ENCODE results near the gene SLC49A4.

Gene SLC49A4

GRCh38 chr3:122908251-122908650 lies 113.4 kb downstream of the SLC49A4 start:
- no peak for DNase-seq (ENCODE audit: low read depth in 3 of 3)

DNA sequence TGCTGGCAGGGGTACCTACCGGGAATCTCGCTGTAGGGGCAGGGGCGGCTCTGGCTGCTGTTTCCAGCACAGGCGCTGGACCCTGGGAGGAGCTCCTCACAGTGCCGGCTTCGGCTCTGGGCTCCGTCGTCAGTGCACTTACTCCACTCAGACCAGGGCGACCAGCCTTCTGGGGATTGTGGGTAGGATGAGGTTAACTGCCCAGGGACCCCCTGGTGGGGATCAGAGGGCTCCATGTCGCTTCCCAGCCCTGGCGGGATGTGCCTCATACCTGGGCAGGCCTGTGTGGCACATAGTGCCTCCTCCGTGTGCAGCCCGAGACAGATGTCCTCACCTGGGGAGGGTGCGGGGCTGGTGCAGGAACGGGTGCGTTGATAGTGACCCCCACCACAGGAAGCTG lies 117.0 kb downstream of the SLC49A4 start:
- DNase-seq (ENCODE audit: low read depth in 3 of 3), result no peak

DNA sequence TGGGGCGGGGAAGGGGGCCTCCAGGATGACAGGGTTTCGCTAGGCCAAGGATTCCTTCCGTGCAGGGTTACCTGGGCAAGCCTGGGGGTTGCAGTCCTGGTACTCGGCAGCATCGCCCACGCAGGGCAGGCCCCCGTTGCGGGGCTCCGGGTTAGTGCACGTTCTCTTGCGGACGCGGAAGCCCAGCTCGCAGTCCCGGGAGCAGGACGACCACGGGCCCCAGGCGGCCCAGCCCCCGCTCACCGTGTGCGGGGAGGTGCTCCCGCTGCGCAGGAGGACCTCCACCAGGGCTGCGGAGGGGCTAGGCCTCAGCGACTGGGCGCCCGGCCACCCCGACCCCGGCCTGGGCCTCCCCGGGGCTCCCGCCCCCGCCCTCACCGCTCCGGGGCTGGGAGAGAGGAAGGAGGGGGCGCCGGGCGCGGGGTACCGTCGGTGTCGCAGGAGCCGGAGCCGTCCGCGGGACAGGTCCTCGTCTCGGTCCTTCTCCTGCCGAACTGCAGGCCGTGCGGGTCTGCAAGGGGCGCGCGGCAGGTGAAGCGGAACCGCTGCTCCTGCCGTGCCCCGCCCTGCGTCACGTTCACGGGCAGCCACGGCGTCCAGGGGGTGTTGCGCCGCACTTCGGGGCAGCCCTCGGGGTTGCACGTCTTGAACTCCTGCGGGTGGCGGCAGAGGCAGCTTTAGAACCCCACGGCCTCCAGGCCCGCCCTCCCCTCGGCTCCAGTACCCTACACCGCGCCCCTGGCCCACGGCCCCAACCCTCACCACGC lies 118.1 kb downstream of the SLC49A4 start:
- DNase-seq (ENCODE audit: low read depth in 3 of 3), result no peak

- no peak for DNase-seq (ENCODE audit: low read depth in 3 of 3)
These were observed 118.8 kb downstream of the SLC49A4 start for GRCh38 chr3:122913539-122914100.

- DNase-seq (ENCODE audit: low read depth in 3 of 3), result no peak
These were observed 120.6 kb downstream of the SLC49A4 start for GRCh38 chr3:122915300-122916055.

DNA sequence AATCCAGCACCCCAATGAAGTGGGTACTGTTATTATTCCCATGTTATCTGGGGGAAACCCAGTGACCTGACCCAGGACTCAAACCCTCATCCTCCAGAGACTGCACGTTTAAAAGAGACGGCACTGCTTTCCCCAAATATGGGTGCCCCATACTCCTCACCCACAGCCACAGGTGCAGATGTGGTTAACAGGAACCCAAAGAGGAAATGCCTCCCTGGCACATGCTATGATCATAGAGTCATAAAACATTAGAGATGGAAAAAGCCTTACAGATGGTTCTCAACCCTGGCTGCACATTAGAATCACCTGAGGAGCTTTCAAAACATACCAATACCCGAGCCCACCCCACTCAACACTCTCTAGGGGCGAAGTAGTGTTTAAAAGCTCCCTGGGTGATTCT lies 121.2 kb downstream of the SLC49A4 start:
- DNase-seq (ENCODE audit: low read depth in 3 of 3), result no peak

GRCh38 chr3:122916580-122916979 lies 121.7 kb downstream of the SLC49A4 start:
- DNase-seq (ENCODE audit: low read depth in 3 of 3), result no peak

DNA sequence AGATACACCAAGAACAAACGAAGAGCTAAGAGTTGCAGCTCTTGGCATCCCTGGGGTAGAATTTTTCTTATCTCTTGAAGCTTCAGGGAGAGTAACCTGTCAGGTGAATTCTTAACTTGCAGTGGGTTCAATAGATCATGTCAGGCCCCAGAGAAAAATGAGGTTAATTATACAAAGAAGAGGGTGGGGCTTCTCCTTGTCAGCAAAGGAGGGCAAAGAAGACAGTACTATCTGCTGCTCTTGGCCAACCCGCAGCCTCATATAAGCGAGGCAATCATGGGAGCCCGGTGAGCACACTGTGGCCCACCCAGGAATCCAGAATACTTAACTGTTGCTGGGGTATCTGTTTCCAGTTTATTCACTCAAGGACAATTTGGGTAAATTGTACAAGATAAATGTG lies 122.5 kb downstream of the SLC49A4 start:
- DNase-seq (ENCODE audit: low read depth in 3 of 3), result no peak

DNA sequence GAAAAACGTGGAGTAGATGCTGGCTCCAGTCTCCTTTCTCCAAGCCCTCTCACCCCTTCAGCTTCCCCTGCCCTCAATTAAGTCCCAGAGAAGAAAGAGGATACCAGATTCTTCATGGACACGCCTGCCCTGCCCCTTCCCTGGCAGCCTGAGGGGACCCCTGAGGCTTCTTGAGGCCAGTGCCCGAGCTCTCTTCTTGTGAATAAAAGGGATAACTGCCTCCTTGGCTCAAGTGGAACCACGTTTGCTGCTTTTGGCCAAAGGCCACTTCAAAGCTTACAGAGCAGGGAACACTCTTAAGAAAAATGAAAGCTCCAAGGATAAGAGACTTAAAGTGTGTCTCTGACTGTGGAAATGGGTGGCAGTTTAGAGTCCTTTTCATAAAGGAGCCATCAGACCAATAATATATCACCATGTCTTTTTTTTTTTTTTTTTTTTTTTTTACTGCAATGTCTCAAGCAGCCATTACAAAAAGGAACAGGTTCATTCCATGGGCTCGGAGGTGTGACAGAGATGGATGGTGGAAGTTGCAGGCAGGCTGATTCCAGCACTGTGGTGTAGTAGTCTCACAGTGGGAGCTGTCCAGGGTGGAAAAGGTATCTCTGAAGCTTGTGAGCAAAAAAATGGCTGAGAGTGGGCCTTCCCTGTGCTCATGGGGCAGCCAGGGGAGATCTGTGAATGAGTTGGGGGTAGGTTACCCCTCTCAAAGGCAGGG lies 123.9 kb downstream of the SLC49A4 start:
- DNase-seq (ENCODE audit: low read depth in 3 of 3), result no peak

GRCh38 chr3:122919291-122919610 lies 124.4 kb downstream of the SLC49A4 start:
- DNase-seq (ENCODE audit: low read depth in 3 of 3), result no peak

DNA sequence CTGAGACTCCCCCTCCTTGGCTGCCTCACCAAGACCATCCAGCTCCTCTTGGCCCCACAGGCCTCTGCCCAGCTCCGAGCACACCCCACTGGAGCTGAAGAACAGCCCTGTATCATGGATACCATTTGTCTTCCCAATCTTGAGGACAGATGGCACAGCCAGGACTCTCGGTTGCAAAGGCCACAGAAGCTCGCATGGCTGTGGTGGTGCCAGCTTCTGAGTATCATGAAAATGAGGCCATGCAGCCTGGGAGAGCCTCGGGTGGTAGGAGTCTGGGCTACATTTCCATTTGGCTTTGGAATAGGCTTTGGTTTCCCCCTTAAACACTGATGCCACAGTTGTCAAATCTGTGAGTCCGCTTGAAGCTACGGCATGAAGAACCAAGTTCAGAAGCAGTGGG lies 126.1 kb downstream of the SLC49A4 start:
- DNase-seq (ENCODE audit: low read depth in 3 of 3), result no peak

DNA sequence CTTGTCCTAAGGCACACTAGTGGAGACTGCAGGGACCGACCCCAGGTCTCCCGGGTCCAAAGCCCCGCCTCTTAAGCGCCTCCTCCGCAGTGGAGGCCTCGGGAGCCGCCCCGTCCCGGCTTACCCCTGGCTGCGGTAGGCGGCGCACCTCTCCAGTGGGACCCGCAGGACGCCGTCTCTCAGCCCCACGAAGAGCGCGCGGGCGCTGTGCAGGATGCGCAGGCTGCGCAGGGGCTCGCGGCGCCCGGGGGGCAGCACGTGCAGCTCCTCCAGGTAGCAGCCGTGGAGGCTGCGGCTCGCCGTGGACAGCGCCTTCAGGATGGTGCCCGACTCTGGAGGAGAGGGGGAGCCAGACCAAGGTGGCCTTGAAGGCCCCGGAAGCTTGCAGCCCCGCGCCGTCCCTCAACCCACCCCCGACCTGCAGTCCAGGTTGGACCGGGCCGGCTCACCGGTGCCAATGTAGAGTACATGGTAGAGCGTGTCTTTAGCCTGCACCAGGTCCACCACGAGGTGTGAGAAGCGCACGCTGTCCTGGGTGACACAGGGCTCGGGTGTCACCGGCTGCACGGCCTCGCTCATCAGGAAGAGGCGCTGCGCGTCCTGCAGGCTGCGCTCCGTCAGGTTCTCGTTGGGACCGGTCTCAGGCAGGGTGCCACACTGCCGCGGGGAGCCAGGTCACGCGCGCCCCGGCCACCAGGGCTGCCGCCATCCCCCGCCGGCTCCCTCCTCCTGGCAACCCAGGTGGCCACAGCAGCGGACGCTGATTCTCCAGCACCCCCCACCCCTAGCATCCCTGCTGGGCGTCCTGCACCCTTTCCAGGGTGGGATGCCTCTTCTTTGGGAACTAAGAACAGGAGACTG lies 127.2 kb downstream of the SLC49A4 start:
- peak in 1 of 3 experiments; percentile 42 for DNase-seq (ENCODE audit: low read depth in 3 of 3)

GRCh38 chr3:122923611-122924010 lies 128.7 kb downstream of the SLC49A4 start:
- no peak for DNase-seq (ENCODE audit: low read depth in 3 of 3)

DNA sequence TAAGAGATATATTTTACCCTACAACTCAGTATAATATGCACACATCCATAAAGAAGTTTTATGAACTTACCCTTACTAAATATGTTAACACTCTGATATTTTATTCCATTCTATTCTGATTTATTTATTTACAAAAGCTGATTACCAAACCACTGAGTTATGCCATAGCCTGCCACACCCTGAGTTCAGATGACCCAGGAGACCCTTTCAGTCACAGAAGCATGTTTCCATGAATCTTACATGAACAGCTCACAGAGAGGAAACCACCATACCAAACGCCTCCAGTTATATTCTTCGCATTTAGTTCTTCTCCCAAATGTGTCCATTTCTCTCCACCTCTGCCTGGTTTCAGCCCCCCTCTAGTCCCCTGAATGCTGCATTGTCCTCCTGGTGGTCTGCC lies 129.2 kb downstream of the SLC49A4 start:
- DNase-seq (ENCODE audit: low read depth in 3 of 3), result no peak

- no peak for DNase-seq (ENCODE audit: low read depth in 3 of 3)
These were observed 130.9 kb downstream of the SLC49A4 start for GRCh38 chr3:122925756-122926155.

- DNase-seq (ENCODE audit: low read depth in 3 of 3), result no peak
These were observed 131.5 kb downstream of the SLC49A4 start for GRCh38 chr3:122926322-122926721.

DNA sequence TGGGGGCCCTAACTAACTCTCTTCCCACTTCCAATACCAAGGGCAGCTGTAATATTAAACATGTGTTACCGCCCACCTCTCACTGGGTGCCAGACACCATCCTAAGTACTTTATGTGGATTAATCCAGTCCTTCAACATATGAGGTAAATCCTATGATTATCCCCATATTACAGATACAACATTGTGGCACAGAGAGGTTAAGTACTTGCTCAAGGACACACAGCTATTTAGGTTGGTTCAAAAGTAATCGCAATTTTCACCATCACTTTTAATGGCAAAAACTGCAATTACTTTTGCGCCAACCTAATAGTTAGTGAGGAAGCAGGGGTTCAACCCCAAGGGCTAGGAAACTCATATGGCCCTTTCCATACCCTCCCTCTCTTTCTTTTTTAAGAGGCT lies 131.9 kb downstream of the SLC49A4 start:
- DNase-seq (ENCODE audit: low read depth in 3 of 3), result no peak

GRCh38 chr3:122927726-122928125 lies 132.9 kb downstream of the SLC49A4 start:
- no peak for DNase-seq (ENCODE audit: low read depth in 3 of 3)

GRCh38 chr3:122928396-122929187 lies 133.7 kb downstream of the SLC49A4 start:
- DNase-seq (ENCODE audit: low read depth in 3 of 3), result no peak

GRCh38 chr3:122929188-122930062 lies 134.6 kb downstream of the SLC49A4 start:
- DNase-seq (ENCODE audit: low read depth in 3 of 3), result no peak

Measured in stimulated activated CD4-positive, alpha-beta T cell treated with anti-CD3 and anti-CD28 coated beads, TNF-alpha, amount 100 ng/mL, for 24 hours (primary cell).